GM12875 (cell line): ENCODE measurements around the gene MGRN1.

Experiments
- H3K4me3 ChIP-seq: one replicate; pipeline ENCODE4 v1.5.1; 2011; ENCODE audit warnings: low read depth, low read length, control low read depth
- CTCF ChIP-seq: IDR thresholded peaks from 2 replicates; pipeline ENCODE4 v1.5.1; 2011; ENCODE audit warnings: low read depth, mild to moderate bottlenecking, control low read depth, inconsistent platforms, low read length, moderate library complexity, borderline replicate concordance; ENCODE audit not compliant: insufficient read depth

Gene MGRN1

GRCh38 chr16:4606354-4606753, 18.3 kb upstream of the MGRN1 start:
- TF ChIP-seq CTCF = no peak
- no peak overlapping the region for H3K4me3 ChIP-seq

- no peak for TF ChIP-seq CTCF
- H3K4me3 ChIP-seq = no peak overlapping the region
These were observed 16.6 kb upstream of the MGRN1 start for GRCh38 chr16:4607841-4608703.

- H3K4me3 ChIP-seq = no peak overlapping the region
- no peak for TF ChIP-seq CTCF
These were observed 16.0 kb upstream of the MGRN1 start for GRCh38 chr16:4608704-4608980.

GRCh38 chr16:4609200-4610010, 15.2 kb upstream of the MGRN1 start:
- H3K4me3 ChIP-seq = no peak overlapping the region
- no peak for TF ChIP-seq CTCF

GRCh38 chr16:4610011-4611005, 14.3 kb upstream of the MGRN1 start:
- H3K4me3 ChIP-seq = no peak overlapping the region
- no peak for TF ChIP-seq CTCF

GRCh38 chr16:4611337-4612021, 13.1 kb upstream of the MGRN1 start:
- no peak for TF ChIP-seq CTCF
- H3K4me3 ChIP-seq = no peak overlapping the region
